Hepatocyte (in vitro differentiated cells): ENCODE measurements around the gene DNPEP. TPM values are rescaled to one million over a fixed set of nuclear protein-coding genes. Genes with fewer than 3 reads are reported as not detected.

ENCODE experiments used
- DNase-seq: peaks from one replicate; pipeline ENCODE4 v3.0.0-alpha.2; 2016; ENCODE audit warnings: low spot score
- H2AFZ ChIP-seq: fragments of 200-600 bp; sonication (generic); 2 replicates; pipeline ENCODE4 v1.6.0; 2016; ENCODE audit warnings: antibody characterized with exemption, mild to moderate bottlenecking
- H3K27ac ChIP-seq: fragments of 200-600 bp; sonication (generic); 2 replicates; pipeline ENCODE4 v1.5.1; 2016; ENCODE audit warnings: mild to moderate bottlenecking
- H3K27me3 ChIP-seq: fragments of 200-600 bp; sonication (generic); 2 replicates; pipeline ENCODE4 v1.6.1; 2016
- H3K36me3 ChIP-seq: fragments of 200-600 bp; sonication (generic); replicated peaks from 2 replicates; pipeline ENCODE4 v1.5.1; 2016; ENCODE audit warnings: low read depth; ENCODE audit not compliant: insufficient read depth
- H3K4me1 ChIP-seq: fragments of 200-600 bp; sonication (generic); 2 replicates; pipeline ENCODE4 v1.5.1; 2016; ENCODE audit warnings: mild to moderate bottlenecking, moderate library complexity; ENCODE audit not compliant: insufficient read depth
- H3K4me2 ChIP-seq: fragments of 200-600 bp; sonication (generic); 2 replicates; pipeline ENCODE4 v1.6.0; 2016
- H3K4me3 ChIP-seq: fragments of 200-600 bp; sonication (generic); 2 replicates; pipeline ENCODE4 v1.5.1; 2016; ENCODE audit warnings: mild to moderate bottlenecking
- H3K79me2 ChIP-seq: fragments of 200-600 bp; sonication (generic); 2 replicates; pipeline ENCODE4 v1.6.0; 2017; ENCODE audit warnings: mild to moderate bottlenecking
- H3K9me2 ChIP-seq: fragments of 200-600 bp; sonication (generic); replicated peaks from 2 replicates; pipeline ENCODE4 v1.6.0; 2017; ENCODE audit warnings: mild to moderate bottlenecking; ENCODE audit not compliant: insufficient read depth
- H3K9me3 ChIP-seq: fragments of 200-600 bp; sonication (generic); 2 replicates; pipeline ENCODE4 v1.5.1; 2016; ENCODE audit warnings: low read depth, mild to moderate bottlenecking
- H4K20me1 ChIP-seq: fragments of 200-600 bp; sonication (generic); 2 replicates; pipeline ENCODE4 v1.6.0; 2016; ENCODE audit warnings: mild to moderate bottlenecking; ENCODE audit not compliant: insufficient read depth, poor library complexity, severe bottlenecking
- CTCF ChIP-seq: fragments of 200-600 bp; sonication (generic); IDR thresholded peaks from 2 replicates; pipeline ENCODE4 v1.5.1; 2016; ENCODE audit warnings: antibody characterized with exemption, mild to moderate bottlenecking; ENCODE audit not compliant: poor library complexity
- EZH2 ChIP-seq: fragments of 200-600 bp; sonication (generic); IDR thresholded peaks from 2 replicates; pipeline ENCODE4 v1.6.1; 2016; ENCODE audit warnings: antibody characterized with exemption, mild to moderate bottlenecking, borderline replicate concordance
- EZH2phosphoT487 ChIP-seq: fragments of 200-600 bp; sonication (generic); IDR thresholded peaks from one replicate; pipeline ENCODE4 v1.6.1; 2018; ENCODE audit warnings: antibody characterized with exemption, mild to moderate bottlenecking, low read depth, moderate library complexity; ENCODE audit not compliant: unreplicated experiment, severe bottlenecking
- WGBS: methylation state at CpG from one replicate; pipeline ENCODE4 v1.1.6; 2016; ENCODE audit warnings: low lambda C conversion rate; ENCODE audit errors: missing lambda C conversion rate; 5-methylcytosine and 5-hydroxymethylcytosine counted together
- polyA plus RNA-seq: library from polyadenylated mRNA; unstranded; fragments of >200 nt; fragmentation: Nextera tagmentation; extraction: Ambion mirVana; gene quantifications from 2 replicates; pipeline ENCODE4 v1.2.1, GENCODE V29; 2016
- total RNA-seq: library from RNA; depleted of rRNA; stranded (reverse); fragments of >200 nt; gene quantifications from 2 replicates; pipeline ENCODE4 v1.2.3, GENCODE V29; 2014

DNPEP gene
- total and polyA plus RNA-seq, 2 experiments from 2014 or later = 53.5 to 79.0 TPM

GRCh38 chr2:219406861-219407230 is 19.1 kb upstream of the DNPEP start:
- peaks cover 23% of the 10 kb centered on the region for H3K4me1 ChIP-seq
- H3K4me3 ChIP-seq = no peak overlapping the region
- H4K20me1 ChIP-seq = no peaks in the 10 kb centered on the region
- 62% methylated on average over 3 of the region's 3 CpGs for WGBS
- no peak for TF ChIP-seq EZH2
- DNase-seq = peak; percentile 72
- no peaks in the 10 kb centered on the region for H3K79me2 ChIP-seq
- peak overlapping the region; percentile 79 for H3K27ac ChIP-seq
- no peak overlapping the region for H3K4me2 ChIP-seq
- H3K27me3 ChIP-seq = no peaks in the 10 kb centered on the region
- H2AFZ ChIP-seq = no peak overlapping the region
- H3K9me3 ChIP-seq = no peaks in the 10 kb centered on the region
- no peaks in the 10 kb centered on the region for H3K9me2 ChIP-seq
- no peaks in the 10 kb centered on the region for H3K36me3 ChIP-seq

- Histone ChIP-seq H3K27me3 (no peaks in the 10 kb centered on the region), H2AFZ (no peak overlapping the region), H3K36me3 (no peaks in the 10 kb centered on the region), H3K4me3 (no peak overlapping the region), H3K9me3 (no peaks in the 10 kb centered on the region), H4K20me1 (no peaks in the 10 kb centered on the region), H3K4me1 (peaks cover 24% of the 10 kb centered on the region), H3K79me2 (no peaks in the 10 kb centered on the region), H3K27ac (peak overlapping the region; percentile 79), H3K9me2 (no peaks in the 10 kb centered on the region), H3K4me2 (no peak overlapping the region)
- TF ChIP-seq EZH2 (no peak), CTCF (no peak), EZH2phosphoT487 (no peak)
- no peak for DNase-seq
- 86% methylated on average over 7 of the region's 7 CpGs for WGBS
These were observed 18.5 kb upstream of the DNPEP start for GRCh38 chr2:219405958-219406860.

- Histone ChIP-seq H2AFZ (no peak overlapping the region), H3K27ac (no peak overlapping the region), H3K4me3 (no peak overlapping the region), H3K4me1 (peaks cover 32% of the 10 kb centered on the region), H3K36me3 (no peaks in the 10 kb centered on the region), H4K20me1 (no peaks in the 10 kb centered on the region), H3K9me2 (no peaks in the 10 kb centered on the region), H3K27me3 (no peaks in the 10 kb centered on the region), H3K79me2 (no peaks in the 10 kb centered on the region), H3K4me2 (no peak overlapping the region), H3K9me3 (no peaks in the 10 kb centered on the region)
- DNase-seq = no peak
- TF ChIP-seq CTCF (peak; percentile 20), EZH2 (no peak), EZH2phosphoT487 (no peak)
- 73% methylated on average over 7 of the region's 9 CpGs for WGBS
These were observed 17.7 kb upstream of the DNPEP start for GRCh38 chr2:219405451-219405850.

DNA sequence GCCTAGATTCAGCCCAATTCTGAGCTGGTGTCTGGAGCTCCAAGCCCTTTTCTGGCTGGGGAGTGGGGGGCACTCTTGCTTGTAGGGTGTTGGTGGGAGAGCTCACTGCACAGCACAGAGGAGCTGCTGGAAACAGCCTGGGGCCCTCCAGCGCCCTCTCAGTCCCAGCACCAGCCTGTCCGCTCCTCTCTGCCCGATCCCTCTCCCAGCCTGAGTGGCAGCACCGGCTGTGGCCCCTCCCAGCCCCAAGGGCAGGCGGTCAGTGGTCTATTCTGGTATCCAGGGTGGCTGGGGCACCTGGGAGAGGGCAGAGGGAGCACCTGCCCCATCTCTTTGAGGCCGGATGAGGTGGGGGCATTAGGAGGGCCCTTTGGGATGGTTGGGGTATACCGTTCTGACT is 17.2 kb upstream of the DNPEP start:
- Histone ChIP-seq H3K27ac (no peak overlapping the region), H3K27me3 (no peaks in the 10 kb centered on the region), H3K4me2 (no peak overlapping the region), H3K9me2 (no peaks in the 10 kb centered on the region), H3K36me3 (no peaks in the 10 kb centered on the region), H3K4me1 (peaks cover 36% of the 10 kb centered on the region), H3K4me3 (no peak overlapping the region), H4K20me1 (no peaks in the 10 kb centered on the region), H3K9me3 (no peaks in the 10 kb centered on the region), H3K79me2 (no peaks in the 10 kb centered on the region), H2AFZ (no peak overlapping the region)
- WGBS = 71% methylated on average over 7 of the region's 7 CpGs
- no peak for TF ChIP-seq EZH2phosphoT487
- no peak for TF ChIP-seq CTCF
- TF ChIP-seq EZH2 = no peak
- DNase-seq = no peak
